HG03439 (cell line): Measurements from ENCODE around the gene C1QA.
"Not testable (repeated sequence)": the region's sequence is repeated elsewhere in the genome, so short reads cannot be mapped to it uniquely, and the experiment has no call there.

Experiments used
- ATAC-seq: cut with Tn5 transposase; IDR thresholded peaks from one replicate; pipeline ENCODE4 v1.9.1; 2021; ENCODE audit warnings: mild to moderate bottlenecking, moderate library complexity; ENCODE audit not compliant: unreplicated experiment

The C1QA gene

GRCh38 chr1:22639286-22639685 lies 2.9 kb downstream of the C1QA start:
- no peak for ATAC-seq

- ATAC-seq: no peak
Measured at GRCh38 chr1:22641247-22641646, 4.8 kb downstream of the C1QA start.

- ATAC-seq: no peak
Measured at GRCh38 chr1:22641906-22642636, 5.6 kb downstream of the C1QA start.

GRCh38 chr1:22643381-22643780 lies 7.0 kb downstream of the C1QA start, which contains the start of gene C1QC:
C1QC (plus strand) TSS chr1:22643633; CDS start chr1:22644024, 391 bp downstream.
- ATAC-seq: no peak

GRCh38 chr1:22643928-22644327 lies 7.5 kb downstream of the C1QA start:
- no peak for ATAC-seq

GRCh38 chr1:22645931-22646330 lies 9.5 kb downstream of the C1QA start:
- no peak for ATAC-seq

- no peak for ATAC-seq
Measured at GRCh38 chr1:22646384-22646783, 10.0 kb downstream of the C1QA start.

- no peak for ATAC-seq
Measured at GRCh38 chr1:22650089-22650693, 13.8 kb downstream of the C1QA start.

- ATAC-seq: no peak
Measured at GRCh38 chr1:22651941-22652856, 15.8 kb downstream of the C1QA start.

GRCh38 chr1:22652881-22653316 lies 16.5 kb downstream of the C1QA start, which contains the start of gene C1QB:
C1QB (plus strand) TSS chr1:22653236; CDS start chr1:22659463, 6,227 bp downstream.
- ATAC-seq: no peak

- no peak for ATAC-seq
Measured at GRCh38 chr1:22654692-22655091, 18.3 kb downstream of the C1QA start.

- no peak for ATAC-seq
Measured at GRCh38 chr1:22658385-22659163, 22.1 kb downstream of the C1QA start.

- ATAC-seq: no peak
Measured at GRCh38 chr1:22660716-22661241, 24.4 kb downstream of the C1QA start.

GRCh38 chr1:22661880-22662279 lies 25.5 kb downstream of the C1QA start:
- ATAC-seq: no peak

GRCh38 chr1:22662318-22662717 lies 25.9 kb downstream of the C1QA start:
- no peak for ATAC-seq

- ATAC-seq: no peak
Measured at GRCh38 chr1:22662986-22663408, 26.6 kb downstream of the C1QA start.

GRCh38 chr1:22665752-22666151 lies 29.3 kb downstream of the C1QA start:
- no peak for ATAC-seq

- ATAC-seq: no peak
Measured at GRCh38 chr1:22666412-22666811, 30.0 kb downstream of the C1QA start.

- not testable (repeated sequence) for ATAC-seq
Measured at GRCh38 chr1:22668840-22669239, 32.4 kb downstream of the C1QA start.

- ATAC-seq: no peak
Measured at GRCh38 chr1:22670352-22670975, 34.0 kb downstream of the C1QA start.
